ENCODE measurements around the gene ABCB4.

DNA sequence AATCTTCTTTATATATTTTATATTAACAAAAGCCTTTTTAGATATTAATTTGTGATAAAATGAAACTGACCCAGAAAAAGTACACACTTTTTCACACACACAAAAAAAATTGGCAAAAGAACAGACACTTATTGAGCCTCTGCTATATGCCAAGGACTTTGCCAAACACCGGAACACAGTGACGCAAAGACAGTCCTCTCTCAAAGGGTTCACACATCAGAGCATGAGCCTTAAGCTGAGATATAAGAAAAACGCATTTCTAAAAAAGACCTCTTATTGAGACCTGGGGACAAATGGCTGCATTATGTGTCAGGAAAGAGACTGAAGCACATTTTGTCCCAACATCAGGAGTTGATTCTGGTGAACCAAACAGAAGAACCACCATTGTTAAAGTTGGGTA is 24.0 kb upstream of the ABCB4 start:
- TF ChIP-seq REST (IDR thresholded peaks at IDR 0.05; ENCODE audit: insufficient read depth in 1 of 2, low read depth in 2 of 2, low read length in 2 of 2) (no peak), POLR2AphosphoS5 (IDR thresholded peaks at IDR 0.05; ENCODE audit: low read depth, low read length) (no peak), TAF1 (IDR thresholded peaks at IDR 0.05; ENCODE audit: borderline replicate concordance, insufficient read depth, low read length) (no peak), FOXP2 (optimal IDR thresholded peaks at IDR 0.05; ENCODE audit: borderline replicate concordance, extremely low read depth, extremely low read length, insufficient read depth) (no peak), SIN3A (IDR thresholded peaks at IDR 0.05; ENCODE audit: borderline replicate concordance, insufficient read depth, low read length) (no peak)

Data from PFSK-1 (cell line).